Glomerular visceral epithelial cell (primary cell): ENCODE data around the gene CENPQ.
"Not testable (repeated sequence)": the region's sequence is repeated elsewhere in the genome, so short reads cannot be mapped to it uniquely, and the experiment has no call there.

Source experiments
- DNase-seq: peaks from one replicate; pipeline ENCODE4 v3.0.0-alpha.2; 2016; ENCODE audit errors: extremely low spot score

Gene CENPQ

GRCh38 chr6:49462927-49463611 is at the start of gene CENPQ, which contains the start of gene MMUT:
CENPQ (plus strand) TSS chr6:49463370; CDS start chr6:49470177, 6,807 bp downstream.
MMUT (minus strand) TSS chr6:49463253; CDS start chr6:49459466, 3,787 bp downstream.
- DNase-seq: peak; percentile 91

- DNase-seq: no peak
Observed at GRCh38 chr6:49415358-49415757, 47.8 kb upstream of the CENPQ start.

GRCh38 chr6:49416195-49416594 is 47.0 kb upstream of the CENPQ start:
- DNase-seq: no peak

GRCh38 chr6:49423817-49424216 is 39.4 kb upstream of the CENPQ start:
- peak; percentile 13 for DNase-seq

- no peak for DNase-seq
Observed at GRCh38 chr6:49430187-49430586, 33.0 kb upstream of the CENPQ start.

- no peak for DNase-seq
Observed at GRCh38 chr6:49430866-49431265, 32.3 kb upstream of the CENPQ start.

GRCh38 chr6:49453221-49453620 is 9.9 kb upstream of the CENPQ start:
- DNase-seq: no peak

- no peak for DNase-seq
Observed at GRCh38 chr6:49454787-49455709, 8.1 kb upstream of the CENPQ start.

GRCh38 chr6:49457771-49458170 is 5.4 kb upstream of the CENPQ start:
- DNase-seq: peak; percentile 6

- no peak for DNase-seq
Observed at GRCh38 chr6:49462071-49462470, 1.1 kb upstream of the CENPQ start.

- DNase-seq: peak; percentile 6
Observed at GRCh38 chr6:49462599-49462926, 607 bp upstream of the CENPQ start.

- DNase-seq: no peak
Observed at GRCh38 chr6:49463612-49463967, 420 bp downstream of the CENPQ start.

GRCh38 chr6:49464691-49465090 is 1.5 kb downstream of the CENPQ start:
- DNase-seq: no peak

- no peak for DNase-seq
Observed at GRCh38 chr6:49468042-49468441, 4.9 kb downstream of the CENPQ start.

GRCh38 chr6:49476564-49476963 is 13.4 kb downstream of the CENPQ start:
- not testable (repeated sequence) for DNase-seq

GRCh38 chr6:49479308-49479970 is 16.3 kb downstream of the CENPQ start:
- DNase-seq: no peak

- not testable (repeated sequence) for DNase-seq
Observed at GRCh38 chr6:49481846-49482245, 18.7 kb downstream of the CENPQ start.

GRCh38 chr6:49483380-49483779 is 20.2 kb downstream of the CENPQ start:
- DNase-seq: not testable (repeated sequence)

GRCh38 chr6:49490633-49491032 is 27.5 kb downstream of the CENPQ start:
- DNase-seq: no peak

GRCh38 chr6:49497304-49497703 is 34.1 kb downstream of the CENPQ start:
- no peak for DNase-seq

- DNase-seq: no peak
Observed at GRCh38 chr6:49499126-49499525, 36.0 kb downstream of the CENPQ start.

GRCh38 chr6:49499623-49500022 is 36.5 kb downstream of the CENPQ start, which contains the start of gene GLYATL3:
GLYATL3 (plus strand) TSS chr6:49499923; CDS start chr6:49511991, 12,068 bp downstream.
- no peak for DNase-seq
